GM19239 (cell line): ENCODE results near the gene MAGEF1.

ENCODE experiments used
- DNase-seq: peaks from one replicate; pipeline ENCODE4 v3.0.0; 2011; ENCODE audit warnings: low spot score; ENCODE audit not compliant: insufficient read length
- FAIRE-seq: peaks from 2 replicates; lab custom pipeline; 2011; peaks lifted over from hg19 to GRCh38; lab: Jason Lieb, UNC

Gene MAGEF1, protein sequence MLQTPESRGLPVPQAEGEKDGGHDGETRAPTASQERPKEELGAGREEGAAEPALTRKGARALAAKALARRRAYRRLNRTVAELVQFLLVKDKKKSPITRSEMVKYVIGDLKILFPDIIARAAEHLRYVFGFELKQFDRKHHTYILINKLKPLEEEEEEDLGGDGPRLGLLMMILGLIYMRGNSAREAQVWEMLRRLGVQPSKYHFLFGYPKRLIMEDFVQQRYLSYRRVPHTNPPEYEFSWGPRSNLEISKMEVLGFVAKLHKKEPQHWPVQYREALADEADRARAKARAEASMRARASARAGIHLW

DNA sequence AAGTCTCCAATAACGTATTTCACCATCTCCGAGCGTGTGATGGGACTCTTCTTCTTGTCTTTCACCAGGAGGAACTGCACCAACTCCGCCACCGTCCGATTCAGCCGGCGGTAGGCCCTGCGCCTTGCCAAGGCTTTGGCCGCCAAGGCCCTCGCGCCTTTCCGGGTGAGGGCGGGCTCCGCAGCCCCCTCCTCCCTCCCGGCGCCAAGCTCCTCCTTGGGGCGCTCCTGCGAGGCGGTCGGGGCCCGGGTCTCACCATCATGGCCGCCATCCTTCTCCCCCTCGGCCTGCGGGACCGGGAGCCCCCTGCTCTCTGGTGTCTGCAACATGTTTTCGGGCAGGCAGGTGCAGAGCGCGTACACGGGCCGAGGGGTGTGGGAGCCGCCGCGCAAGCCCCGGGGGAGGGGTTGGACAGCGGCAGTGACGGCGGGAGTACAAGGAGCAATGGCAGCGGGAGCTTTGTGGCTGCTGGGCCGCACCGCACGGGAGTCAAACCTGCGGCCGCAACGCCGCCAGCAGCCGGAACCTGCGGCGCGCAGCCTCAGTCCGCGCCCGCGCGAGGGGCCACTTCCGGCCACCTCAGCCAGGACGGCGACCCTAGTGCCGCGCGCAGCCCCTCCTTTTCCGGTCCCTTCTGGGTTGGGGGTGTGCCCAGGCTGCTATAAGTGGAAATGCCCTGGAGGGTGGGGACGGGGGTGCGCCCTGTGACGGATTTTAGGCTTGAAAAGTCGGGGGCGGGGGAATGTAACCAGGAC is at the start of gene MAGEF1:
TSS of gene MAGEF1 (minus strand) at position 572 of the 755 bp plus-strand sequence. CDS start at position 329, 243 bp downstream.
- FAIRE-seq (peak; percentile 67), DNase-seq (peak; percentile 77)

DNA sequence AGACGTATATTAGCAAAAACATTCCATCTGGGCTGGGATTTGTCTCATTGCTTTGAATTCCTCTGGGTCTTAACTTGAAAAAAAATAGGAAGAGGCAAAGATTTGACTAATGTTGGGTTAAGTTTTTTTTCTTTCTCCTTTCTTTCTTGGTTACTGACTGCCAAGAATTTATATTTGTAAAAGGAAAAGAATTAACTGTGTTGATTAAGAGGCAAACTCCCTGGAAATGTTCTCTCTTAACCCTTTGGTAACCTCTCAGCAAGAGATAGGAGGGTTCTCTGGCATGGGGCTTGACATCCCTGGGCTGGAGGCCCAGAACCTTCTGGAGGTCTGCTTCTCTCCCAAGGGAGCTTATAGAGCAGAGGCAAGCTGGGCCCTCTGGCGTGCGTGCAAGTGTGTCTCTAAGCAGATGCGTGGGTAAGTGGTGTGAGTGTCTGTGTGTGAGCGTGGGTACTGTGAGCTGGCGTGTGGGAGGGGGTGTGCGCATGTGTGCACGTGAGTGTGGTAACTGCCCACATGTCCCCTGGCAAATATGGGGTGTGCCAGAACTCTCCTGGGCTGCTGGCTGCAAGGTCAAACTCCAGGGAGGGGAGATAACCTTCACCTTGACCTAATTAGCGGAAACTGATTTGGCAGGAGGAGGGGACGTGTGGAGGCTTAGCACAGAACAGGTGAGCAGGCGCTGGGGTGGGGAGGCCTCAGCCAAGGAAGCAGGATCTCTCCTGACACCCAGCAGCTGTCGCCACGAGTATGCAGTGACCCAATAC is 49.4 kb upstream of the MAGEF1 start:
- DNase-seq (no peak), FAIRE-seq (no peak)

DNA sequence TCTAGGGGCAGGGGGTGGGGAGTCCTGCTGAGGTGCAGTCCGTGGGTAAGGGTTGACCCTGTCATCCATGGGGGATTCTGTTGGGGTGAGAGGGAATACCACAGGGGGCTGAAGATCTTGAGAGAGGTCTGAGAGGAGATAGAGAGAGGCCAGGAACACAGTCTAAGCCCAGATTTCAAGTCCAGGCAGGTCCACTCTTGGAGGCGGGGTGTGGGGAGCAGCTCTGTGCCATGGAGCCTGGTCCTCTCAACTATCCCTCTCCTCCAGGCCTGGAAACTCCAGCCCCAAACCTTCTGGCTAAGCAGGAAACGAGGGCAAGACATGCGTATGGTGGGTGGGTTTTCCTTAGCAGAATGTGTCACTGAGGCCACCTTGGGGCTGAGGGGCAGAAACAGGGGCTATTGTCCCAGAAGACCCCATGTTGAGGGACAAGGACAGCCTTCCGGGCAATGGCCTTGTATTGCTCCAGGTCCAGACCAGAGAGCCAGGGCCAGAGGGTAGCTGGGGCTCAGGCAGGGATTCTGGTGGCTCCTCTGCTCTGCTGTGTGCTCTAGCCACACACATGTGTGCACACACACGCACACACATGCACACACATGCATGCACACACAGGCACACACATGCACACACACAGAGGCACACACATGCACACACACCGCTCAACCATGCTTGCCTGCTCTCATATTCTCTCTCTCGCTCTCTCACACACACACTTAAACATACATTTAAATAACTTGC is 48.6 kb upstream of the MAGEF1 start:
- DNase-seq (no peak), FAIRE-seq (no peak)

DNA sequence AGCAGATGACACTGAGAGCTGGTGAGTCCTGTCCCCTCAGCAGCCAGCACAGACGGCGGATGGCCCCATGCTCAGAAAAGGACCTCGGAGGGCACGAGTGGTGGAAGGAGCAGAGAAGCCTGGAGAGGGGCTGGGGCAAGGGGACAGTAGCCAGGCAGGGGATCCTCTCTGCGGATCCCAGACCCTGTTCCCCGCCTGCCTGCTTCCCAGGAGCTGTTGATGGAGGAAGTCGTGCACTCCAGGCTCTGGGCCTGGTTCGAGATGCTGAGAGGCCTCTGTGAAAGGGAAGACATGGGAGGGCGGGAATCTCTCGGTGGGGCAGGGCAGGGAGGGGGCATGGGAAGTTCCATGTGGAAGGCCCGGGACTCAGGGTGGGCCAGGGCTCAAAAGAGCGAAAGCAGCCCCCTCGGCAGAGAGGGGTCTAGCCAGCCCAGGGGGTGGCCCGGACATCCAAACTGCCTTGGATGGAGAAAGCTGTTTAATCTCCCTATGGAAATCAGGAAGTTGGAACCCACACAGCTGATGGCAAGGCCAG is 47.9 kb upstream of the MAGEF1 start:
- DNase-seq (no peak), FAIRE-seq (no peak)

DNA sequence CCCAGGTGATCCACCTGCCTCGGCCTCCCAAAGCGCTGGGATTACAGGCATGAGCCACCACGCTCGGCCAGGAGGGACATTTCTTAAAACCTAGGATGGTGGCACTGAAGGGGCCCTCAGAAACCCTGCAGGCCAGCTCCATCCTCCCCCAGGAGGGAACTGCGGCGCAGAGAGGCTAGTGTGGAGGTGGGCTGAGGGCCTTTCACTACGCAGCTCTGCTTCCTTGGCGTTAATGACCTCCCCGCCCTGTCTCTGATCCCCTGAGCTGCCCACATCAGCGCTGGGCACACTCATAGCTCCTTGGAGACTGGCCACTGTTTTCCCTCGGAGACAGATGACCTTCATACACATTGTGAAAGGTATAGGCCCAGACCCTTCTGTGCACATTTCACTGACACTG is 46.2 kb upstream of the MAGEF1 start:
- DNase-seq (no peak), FAIRE-seq (no peak)

DNA sequence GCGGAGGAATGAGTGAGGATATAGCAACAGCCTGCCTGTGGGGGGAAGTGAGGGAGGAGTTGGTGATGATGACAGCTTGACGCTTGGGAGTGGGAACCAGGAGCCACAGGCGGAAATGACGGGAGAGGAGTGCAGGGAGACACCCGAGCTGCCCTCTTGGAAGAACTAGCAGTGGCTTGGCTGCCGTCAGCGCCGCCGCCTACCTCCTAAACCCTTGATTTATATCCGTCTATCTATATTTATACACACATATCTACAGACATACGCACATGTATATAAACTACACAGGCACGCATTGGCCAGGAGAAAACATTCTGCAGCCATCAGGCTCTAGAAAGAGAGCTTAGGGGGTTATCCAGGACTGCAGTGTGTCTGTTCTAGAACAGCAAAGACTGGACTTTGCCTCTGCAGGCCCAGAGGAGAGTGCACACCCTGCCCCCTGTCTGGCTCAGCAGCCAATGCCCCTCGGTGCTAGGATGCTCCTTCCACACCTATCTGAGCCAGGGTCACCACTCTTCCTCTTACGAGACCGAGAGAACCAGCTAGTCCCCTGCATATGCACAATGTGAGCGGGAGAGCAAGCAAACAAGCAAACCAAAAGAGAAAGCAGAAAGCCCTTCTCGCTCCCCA is 45.3 kb upstream of the MAGEF1 start:
- no peak for DNase-seq
- FAIRE-seq = no peak

DNA sequence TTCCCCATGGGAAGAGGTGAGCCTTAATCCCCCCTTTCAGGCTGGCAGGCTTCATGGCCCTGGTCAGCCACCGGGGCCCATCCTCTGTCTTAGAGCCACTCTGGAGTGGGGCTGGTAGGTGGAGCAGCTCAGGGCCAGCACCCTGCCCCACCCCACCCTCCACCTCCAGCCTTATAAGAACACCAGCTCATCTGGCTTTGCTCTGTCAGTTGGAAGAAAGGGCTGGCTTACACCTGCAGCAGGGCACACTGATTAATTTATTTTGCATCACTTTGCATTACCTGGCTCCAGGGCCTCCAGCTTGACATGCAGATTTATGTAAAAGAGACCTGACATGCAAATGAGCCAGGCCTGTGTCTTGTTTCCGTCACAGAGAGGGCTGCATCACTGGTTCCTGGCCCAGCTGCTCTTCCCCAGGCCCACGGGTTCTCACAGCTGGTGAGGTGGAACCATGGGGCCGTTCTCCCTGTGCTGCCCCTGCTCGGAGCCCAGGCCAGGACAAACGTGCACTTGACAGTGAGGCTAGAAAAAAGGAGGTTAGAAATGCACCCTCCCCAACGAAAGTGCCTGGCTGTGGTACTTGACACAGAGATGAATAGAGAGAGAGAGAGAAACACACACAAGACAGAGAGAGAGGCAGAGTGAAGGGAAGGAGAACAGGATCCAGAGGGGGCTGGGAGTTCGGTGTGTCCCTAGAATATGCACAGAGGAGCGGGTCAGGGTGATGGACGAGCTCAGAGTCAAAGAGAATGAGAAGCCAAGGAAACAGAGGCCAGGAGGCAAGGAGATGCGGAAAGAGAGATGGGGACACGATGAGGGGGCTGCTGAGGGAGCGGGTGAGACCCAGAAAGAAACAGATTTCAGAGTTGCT is 44.5 kb upstream of the MAGEF1 start:
- no peak for DNase-seq
- FAIRE-seq = no peak

DNA sequence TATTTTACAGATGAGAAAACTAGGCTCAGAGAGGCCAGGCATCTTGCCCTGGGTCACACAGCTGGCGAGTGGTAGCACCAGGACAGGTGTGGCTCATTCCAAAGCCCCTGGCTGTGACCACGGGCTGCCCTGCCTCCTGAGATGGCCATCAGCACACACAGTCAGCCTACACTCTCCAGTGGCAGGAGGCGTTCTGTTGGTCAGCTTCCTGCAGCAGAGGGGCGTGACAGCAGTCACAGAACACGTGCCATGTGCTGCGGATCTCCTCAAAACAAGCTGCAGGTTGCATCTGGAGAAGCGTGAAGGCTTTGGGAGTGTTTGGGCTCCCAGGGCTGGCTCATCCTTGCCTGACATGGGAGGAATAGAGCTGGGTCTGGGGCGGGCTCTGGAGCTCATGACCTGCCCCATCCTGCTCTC is 43.5 kb upstream of the MAGEF1 start:
- DNase-seq = no peak
- no peak for FAIRE-seq

DNA sequence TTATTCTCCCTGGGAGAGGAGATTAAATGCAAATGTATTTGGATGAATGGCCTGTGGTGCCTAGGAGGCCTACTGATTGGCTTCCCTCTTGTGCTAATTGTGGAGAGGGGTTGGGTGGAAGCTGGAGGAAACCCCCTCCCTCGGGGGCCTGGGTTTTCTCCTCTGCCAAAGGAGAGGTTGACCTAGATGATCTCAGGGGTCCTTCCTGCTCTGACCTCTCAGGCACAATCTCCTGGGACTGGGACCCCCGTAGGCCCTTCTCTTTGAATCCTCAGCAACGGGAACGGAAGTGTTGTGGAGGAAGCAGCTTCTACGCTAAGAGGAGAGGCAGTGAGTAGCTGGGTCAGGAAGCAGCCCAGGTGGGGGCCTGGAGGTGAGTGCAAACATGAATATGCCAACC is 40.5 kb upstream of the MAGEF1 start:
- DNase-seq = no peak
- FAIRE-seq = no peak

DNA sequence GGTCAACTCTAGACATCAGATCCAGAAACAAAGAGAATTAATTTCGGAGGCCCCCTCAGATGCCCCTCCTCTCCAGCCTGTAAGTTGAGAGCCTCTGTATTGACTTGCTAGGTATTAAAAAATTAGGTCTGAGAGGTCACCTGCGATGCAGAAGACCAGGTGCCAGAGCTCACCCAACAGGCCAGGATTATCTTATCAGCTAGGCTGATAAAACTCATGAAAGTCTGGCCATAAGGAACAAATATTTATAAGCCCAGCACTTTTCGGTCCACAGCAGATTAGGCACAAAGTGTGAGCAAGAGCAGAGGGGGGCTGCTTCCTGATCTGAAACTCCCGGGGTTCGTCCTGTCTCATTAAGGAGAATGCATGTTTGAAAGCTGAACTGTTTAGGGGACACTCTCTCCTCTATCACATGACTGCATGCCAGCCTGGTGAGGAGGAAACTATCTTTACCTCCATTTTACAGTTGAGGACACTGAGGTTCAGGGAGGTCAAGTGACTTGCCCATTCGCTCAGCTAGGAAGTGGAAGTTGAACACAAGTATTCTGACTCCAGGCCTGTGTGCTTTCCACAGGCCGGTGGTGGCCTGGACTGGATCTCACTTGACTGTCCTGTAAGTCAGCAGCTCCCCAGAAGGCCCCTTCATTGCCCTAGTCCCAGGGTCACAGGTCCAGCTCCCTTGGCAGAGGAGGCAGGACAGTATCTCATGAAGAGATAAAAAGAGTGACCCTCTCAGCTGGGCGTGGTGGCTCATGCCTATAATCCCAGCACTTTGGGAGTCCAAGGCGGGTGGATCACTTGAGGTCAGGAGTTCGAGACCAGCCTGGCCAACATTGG is 39.6 kb upstream of the MAGEF1 start:
- DNase-seq (no peak), FAIRE-seq (no peak)

DNA sequence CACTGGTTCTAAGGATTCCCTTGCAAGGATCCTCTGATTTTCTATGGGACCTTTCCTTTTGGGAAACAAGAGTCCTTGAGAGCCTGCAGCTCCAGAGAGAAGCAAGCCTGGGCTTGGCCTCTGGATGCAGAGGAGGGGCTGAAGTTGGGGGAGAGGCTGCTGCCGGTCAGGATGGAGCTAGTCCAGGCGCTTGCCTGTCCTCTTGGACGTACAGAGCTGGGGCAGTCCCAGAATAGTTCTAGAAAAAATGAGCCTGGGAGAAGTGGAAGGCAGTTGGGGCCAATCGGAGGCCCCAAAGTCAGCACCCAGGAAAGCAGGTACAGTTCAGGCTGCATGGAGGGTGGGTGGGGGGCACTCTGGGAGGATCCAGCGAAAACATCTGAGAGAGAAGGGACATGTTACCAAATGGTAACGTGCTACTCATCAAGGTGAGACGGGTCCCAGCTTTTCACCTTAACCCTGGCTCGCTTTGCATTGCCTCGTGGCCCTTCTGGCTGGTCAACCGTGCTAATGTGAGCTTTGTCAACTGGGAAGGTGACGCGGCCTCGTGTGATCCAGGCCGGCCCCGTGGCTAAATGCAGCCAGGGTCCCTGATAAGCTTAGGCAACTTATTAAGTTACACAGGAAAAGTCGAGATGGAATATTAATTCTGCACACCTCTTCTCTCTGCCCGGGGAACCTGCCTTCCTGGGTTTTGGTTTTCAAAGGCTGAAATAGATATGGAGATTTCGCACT is 38.7 kb upstream of the MAGEF1 start:
- DNase-seq = no peak
- FAIRE-seq = no peak

DNA sequence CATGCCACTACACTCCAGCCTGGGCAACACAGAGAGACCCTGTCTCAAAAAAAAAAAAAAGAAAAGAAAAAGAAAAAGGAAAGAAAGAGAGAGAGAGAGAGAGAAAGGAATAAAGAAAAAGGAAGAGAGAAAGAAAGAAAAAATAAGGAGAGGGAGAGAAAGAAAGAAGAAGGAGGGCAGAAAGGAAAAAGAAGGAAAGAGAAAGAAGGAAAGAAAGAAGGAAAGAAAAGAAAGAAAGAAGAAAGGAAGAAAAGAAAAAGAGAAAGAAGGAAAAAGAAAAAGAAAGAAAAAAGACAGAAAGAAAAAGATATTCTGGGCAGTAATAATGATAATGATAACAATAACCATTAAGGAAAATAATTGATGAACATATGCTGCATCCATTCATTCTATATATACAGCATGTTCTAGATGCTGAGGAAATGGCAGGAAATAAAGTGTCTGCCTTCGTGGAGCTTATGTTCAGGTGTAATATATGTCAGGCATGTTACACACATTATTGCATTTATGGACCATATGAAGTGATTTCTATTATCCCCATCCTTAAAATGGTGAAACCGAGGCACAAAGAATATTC is 37.4 kb upstream of the MAGEF1 start:
- FAIRE-seq (no peak), DNase-seq (no peak)

DNA sequence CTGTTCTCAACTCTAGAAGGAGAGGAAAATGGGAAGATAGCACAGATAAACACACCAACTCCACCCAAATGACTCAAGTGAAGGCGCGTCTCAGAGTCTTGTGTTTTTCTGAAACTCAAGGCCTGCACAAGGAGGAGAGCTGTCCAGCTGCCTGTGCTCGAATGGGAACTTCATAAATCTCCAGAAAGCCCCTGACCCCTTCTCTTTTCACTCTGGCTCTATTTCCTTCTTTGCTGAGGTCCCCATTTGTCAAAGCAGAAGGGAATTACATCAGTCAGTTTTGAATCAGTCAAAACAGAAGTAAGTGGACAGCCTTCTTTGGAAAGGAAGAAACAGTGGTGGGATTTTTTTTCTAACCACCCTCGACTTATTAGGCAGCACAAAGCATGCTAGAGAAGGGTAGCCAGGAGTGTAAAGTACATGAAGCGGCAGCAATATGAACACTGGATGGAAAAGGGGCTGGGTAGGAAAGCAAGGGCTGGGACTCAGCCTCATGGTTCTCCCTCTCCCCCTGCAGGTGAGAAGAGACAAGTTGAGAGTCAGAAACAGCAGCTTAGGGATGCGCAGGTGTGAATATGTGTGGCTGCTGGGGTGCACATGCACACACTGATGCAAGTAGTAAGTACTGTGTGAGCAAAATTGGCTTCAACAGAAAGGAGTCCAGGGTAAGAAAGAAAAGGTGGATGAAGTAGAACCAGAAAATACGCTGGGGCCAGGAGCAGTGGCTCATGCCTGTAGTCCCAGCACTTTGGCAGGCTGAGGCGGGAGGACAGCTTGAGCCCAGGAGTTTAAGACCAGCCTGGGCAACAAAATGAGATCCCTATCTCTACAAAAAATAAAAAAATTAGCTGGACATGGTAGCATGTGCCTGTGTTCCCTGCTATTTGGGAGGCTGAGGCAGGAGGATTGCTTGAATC is 36.6 kb upstream of the MAGEF1 start:
- DNase-seq = no peak
- peak; percentile 55 for FAIRE-seq

DNA sequence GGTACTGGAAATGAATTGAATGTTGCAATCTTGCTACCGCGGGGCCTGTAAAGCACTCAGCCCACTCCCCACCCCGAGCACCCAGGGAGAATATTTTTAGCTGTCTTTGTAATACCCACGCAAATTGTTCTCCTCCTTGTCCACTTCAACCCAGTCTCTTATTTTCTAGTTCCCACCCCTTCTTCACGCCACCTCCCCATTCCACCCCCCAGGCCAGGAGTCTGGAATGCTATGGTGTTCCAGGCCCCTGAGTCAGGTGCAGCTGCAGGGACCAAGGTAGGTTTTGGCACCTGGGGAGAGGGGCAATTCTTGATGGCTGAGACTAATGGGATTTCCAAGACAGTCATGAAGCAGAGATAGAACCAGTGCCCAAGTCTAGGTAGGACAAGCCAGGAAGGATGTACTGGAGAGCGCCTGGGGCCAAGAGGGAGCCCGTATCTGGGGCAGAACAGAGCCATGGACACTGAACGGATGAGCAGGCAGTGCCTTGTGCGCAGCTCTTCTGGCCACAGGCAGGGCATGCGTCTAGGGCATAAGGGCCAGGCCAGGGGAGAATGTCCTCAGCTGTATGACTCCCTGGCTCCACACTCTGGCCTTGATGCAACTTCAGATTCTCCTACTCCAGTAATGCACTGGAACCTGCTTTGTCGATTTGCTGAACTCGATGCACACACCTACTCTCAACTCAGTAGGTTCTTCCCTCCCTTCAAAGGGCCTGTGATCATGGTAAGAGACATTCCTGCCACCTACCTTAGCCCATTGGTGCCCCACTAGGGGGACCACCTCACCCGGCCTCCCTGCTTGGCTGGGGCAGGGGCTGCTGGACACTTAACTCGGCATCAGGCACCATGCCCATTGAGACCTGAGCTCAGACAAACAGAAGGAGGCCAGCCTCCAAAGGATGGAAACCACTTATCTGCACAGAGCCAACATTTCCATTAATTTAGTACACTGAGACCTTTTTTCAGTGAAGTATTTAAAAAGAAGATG is 34.6 kb upstream of the MAGEF1 start:
- FAIRE-seq (no peak), DNase-seq (no peak)

DNA sequence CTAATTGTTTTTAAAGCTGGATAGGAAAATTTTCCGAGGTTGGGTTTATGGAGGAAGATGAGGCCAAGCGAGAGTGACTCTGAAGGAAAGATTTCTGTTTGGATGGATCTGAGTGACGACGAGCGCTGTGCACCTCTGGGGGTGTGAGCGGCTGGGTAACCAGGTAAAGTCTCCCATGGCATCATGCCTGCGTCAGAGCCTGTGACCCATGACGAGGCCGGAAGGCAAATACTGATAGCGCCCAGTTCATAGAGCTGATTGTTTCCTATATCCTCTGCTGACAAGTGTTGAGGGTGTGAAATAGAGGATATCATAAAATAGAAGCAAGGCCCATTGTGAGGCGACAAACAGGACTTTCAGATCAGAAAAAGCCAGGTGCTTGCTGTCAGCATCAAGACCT is 33.7 kb upstream of the MAGEF1 start:
- DNase-seq = no peak
- no peak for FAIRE-seq
